Measurements from ENCODE around the gene F12. TPM values are rescaled to one million over a fixed set of nuclear protein-coding genes. Genes with fewer than 3 reads are reported as not detected.
A peak's percentile ranks its signal among the peaks of the same experiment; 100 is the strongest.

F12 gene
- total RNA-seq, 5 donors from 2014 or later (not counting 1 experiment from before 2014, with no cell fraction given): 0.28 to 0.98 (median 0.42) TPM; not detected in 1

- WGBS (ENCODE audit: insufficient coverage): 86% methylated on average over 7 of the region's 20 CpGs
- CTCF ChIA-PET: no interaction called here
These were observed 25.8 kb upstream of the F12 start for GRCh38 chr5:177434942-177435738.

DNA sequence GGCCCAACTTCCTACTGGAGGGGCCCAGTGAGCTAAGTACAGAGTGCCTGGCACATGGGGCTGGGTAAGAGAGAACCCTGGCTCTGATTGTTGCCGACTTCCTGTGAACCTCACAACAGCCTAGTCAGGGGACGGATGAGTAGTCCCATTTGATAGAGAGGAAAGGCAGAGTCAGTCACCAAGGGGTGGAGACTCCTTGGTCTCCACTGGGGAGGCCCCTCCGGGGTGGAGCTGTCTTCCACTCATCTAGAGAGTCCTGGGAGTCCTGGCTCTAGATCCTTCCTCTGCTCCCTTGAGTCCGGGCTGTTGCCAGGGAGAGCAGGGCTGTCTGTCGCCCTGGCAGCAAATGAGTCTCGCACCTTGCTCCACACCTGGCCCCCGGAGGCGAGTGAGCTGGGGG is 25.1 kb upstream of the F12 start:
- peaks cover 70 to 98% of the 10 kb centered on the region in 2 experiments for H3K4me1 ChIP-seq (ENCODE audit: control insufficient read depth in 1 of 2, extremely low read depth in 1 of 2, insufficient read depth in 2 of 2, low read length in 2 of 2)
- POLR2A ChIA-PET: interaction anchor here in 1 of 2 donors (0.5 kb wide), 1 partner anchor 40 kb away, joined by 9 read pairs; no protein-coding TSS in a partner anchor
- Mint-ChIP-seq H3K36me3 (peaks cover 37% of the 10 kb centered on the region), H3K9me3 (no peaks in the 10 kb centered on the region), H3K4me1 (peaks cover 66 to 89% (median 82%) of the 10 kb centered on the region in 3 donors), H3K4me3 (peak overlapping the region; percentile 17 to 79 (median 58)), H3K27me3 (no peaks in the 10 kb centered on the region), H3K27ac (peak overlapping the region; percentile 87 to 91)
- no peaks in the 10 kb centered on the region for H3K27me3 ChIP-seq (replicated peaks in 1 of 2; ENCODE audit: control insufficient read depth in 2 of 2, extremely low read depth in 1 of 2, insufficient read depth in 2 of 2, low read length in 1 of 2)
- peak overlapping the region in 1 of 2 donors; percentile 44 for H3K4me3 ChIP-seq (ENCODE audit: control insufficient read depth in 1 of 2, extremely low read depth in 1 of 2, low read length in 1 of 2)
- 65% methylated on average over 7 of the region's 8 CpGs for WGBS (ENCODE audit: insufficient coverage)
- H3K27ac ChIP-seq (ENCODE audit: low read length): peak overlapping the region; percentile 84
- ATAC-seq (replicated peaks in 1 of 4): peak; percentile 24 to 49 (median 40)
- CTCF ChIA-PET: no interaction called here
- peak in 7 of 35 experiments; percentile 7 to 64 (median 38) for DNase-seq
- no peaks in the 10 kb centered on the region for H3K9me3 ChIP-seq
- peaks cover 32 to 88% of the 10 kb centered on the region in 2 donors for H3K36me3 ChIP-seq (ENCODE audit: control insufficient read depth in 2 of 2, extremely low read depth in 1 of 2, insufficient read depth in 1 of 2, low read length in 1 of 2)

More at GRCh38 chr5:177434942-177435738, 25.8 kb upstream of the F12 start:
- H3K27ac Mint-ChIP-seq: peak overlapping the region; percentile 76 to 87
- no peaks in the 10 kb centered on the region for H3K27me3 ChIP-seq (replicated peaks in 1 of 2; ENCODE audit: control insufficient read depth in 2 of 2, extremely low read depth in 1 of 2, insufficient read depth in 2 of 2, low read length in 1 of 2)
- H3K9me3 ChIP-seq: no peaks in the 10 kb centered on the region
- POLR2A ChIA-PET: no interaction called here
- peaks cover 66 to 97% of the 10 kb centered on the region in 2 experiments for H3K4me1 ChIP-seq (ENCODE audit: control insufficient read depth in 1 of 2, extremely low read depth in 1 of 2, insufficient read depth in 2 of 2, low read length in 2 of 2)
- ATAC-seq (replicated peaks in 1 of 4): no peak
- H3K4me1 Mint-ChIP-seq: peaks cover 66 to 89% (median 82%) of the 10 kb centered on the region in 3 donors
- H3K4me3 ChIP-seq (ENCODE audit: control insufficient read depth in 1 of 2, extremely low read depth in 1 of 2, low read length in 1 of 2): peak overlapping the region in 1 of 2 donors; percentile 23
- H3K27ac ChIP-seq (ENCODE audit: low read length): peak overlapping the region; percentile 84
- no peaks in the 10 kb centered on the region for H3K27me3 Mint-ChIP-seq
- peak overlapping the region in 1 of 3 donors; percentile 79 for H3K4me3 Mint-ChIP-seq
- peaks cover 44% of the 10 kb centered on the region for H3K36me3 Mint-ChIP-seq
- H3K9me3 Mint-ChIP-seq: no peaks in the 10 kb centered on the region
- peaks cover 38 to 91% of the 10 kb centered on the region in 2 donors for H3K36me3 ChIP-seq (ENCODE audit: control insufficient read depth in 2 of 2, extremely low read depth in 1 of 2, insufficient read depth in 1 of 2, low read length in 1 of 2)
- peak in 1 of 35 experiments; percentile 1 for DNase-seq

- Histone ChIP-seq H3K9me3 (no peaks in the 10 kb centered on the region), H3K27ac (ENCODE audit: low read length) (peak overlapping the region; percentile 84), H3K27me3 (replicated peaks in 1 of 2; ENCODE audit: control insufficient read depth in 2 of 2, extremely low read depth in 1 of 2, insufficient read depth in 2 of 2, low read length in 1 of 2) (no peaks in the 10 kb centered on the region), H3K4me3 (ENCODE audit: control insufficient read depth in 1 of 2, extremely low read depth in 1 of 2, low read length in 1 of 2) (peak overlapping the region in 1 of 2 donors; percentile 44), H3K4me1 (ENCODE audit: control insufficient read depth in 1 of 2, extremely low read depth in 1 of 2, insufficient read depth in 2 of 2, low read length in 2 of 2) (peaks cover 73 to 99% of the 10 kb centered on the region in 2 experiments), H3K36me3 (ENCODE audit: control insufficient read depth in 2 of 2, extremely low read depth in 1 of 2, insufficient read depth in 1 of 2, low read length in 1 of 2) (peaks cover 32 to 83% of the 10 kb centered on the region in 2 donors)
- DNase-seq (peak in 1 of 35 experiments; percentile 2), ATAC-seq (replicated peaks in 1 of 4) (no peak)
- POLR2A ChIA-PET: interaction anchor here in 1 of 2 donors (0.5 kb wide), 1 partner anchor 39 kb away, joined by 9 read pairs; no protein-coding TSS in a partner anchor
- peaks cover 69 to 89% (median 86%) of the 10 kb centered on the region in 3 donors for H3K4me1 Mint-ChIP-seq
- H3K27me3 Mint-ChIP-seq: no peaks in the 10 kb centered on the region
- peaks cover 33% of the 10 kb centered on the region for H3K36me3 Mint-ChIP-seq
- H3K4me3 Mint-ChIP-seq: peak overlapping the region in 2 of 3 donors; percentile 34 to 79
- no peaks in the 10 kb centered on the region for H3K9me3 Mint-ChIP-seq
- CTCF ChIA-PET: no interaction called here
- WGBS (ENCODE audit: insufficient coverage): 93% methylated on average over 19 of the region's 29 CpGs
- H3K27ac Mint-ChIP-seq: peak overlapping the region; percentile 83 to 87
These were observed 24.4 kb upstream of the F12 start for GRCh38 chr5:177433658-177434217.

DNA sequence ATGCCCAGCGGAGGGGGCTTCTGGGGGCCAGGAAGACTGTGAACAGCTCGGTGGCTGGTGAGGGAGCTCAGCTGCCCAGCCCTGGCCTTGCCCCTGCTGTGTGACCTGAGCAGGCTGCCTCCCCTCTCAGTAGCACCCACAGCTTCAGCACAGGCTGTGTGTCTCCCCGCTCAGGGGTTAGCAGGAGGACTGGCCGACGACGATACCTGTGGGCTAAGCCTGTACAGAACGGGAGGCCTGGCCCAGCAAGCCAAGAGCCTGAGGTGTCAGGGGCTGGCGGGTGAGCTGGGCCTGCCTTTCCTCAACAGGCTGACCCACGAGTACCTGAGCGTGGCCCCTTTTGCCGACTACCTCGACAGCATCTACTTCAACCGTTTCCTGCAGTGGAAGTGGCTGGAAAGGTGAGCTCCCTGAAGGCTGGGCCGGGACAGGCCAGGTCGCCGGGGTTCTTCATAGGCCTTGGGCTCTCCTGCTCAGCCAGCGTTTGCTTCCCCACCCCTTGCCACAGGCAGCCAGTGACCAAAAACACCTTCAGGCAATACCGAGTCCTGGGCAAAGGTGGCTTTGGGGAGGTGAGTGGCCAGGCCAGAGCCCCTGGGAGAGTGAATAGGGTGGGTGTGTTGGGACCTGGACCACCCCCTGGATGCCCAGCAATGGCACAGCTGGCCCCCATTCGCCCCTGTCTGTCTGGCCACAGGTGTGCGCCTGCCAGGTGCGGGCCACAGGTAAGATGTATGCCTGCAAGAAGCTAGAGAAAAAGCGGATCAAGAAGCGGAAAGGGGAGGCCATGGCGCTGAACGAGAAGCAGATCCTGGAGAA is 23.7 kb upstream of the F12 start:
- Histone ChIP-seq H3K27ac (ENCODE audit: low read length) (peak overlapping the region; percentile 84), H3K27me3 (replicated peaks in 1 of 2; ENCODE audit: control insufficient read depth in 2 of 2, extremely low read depth in 1 of 2, insufficient read depth in 2 of 2, low read length in 1 of 2) (no peaks in the 10 kb centered on the region), H3K36me3 (ENCODE audit: control insufficient read depth in 2 of 2, extremely low read depth in 1 of 2, insufficient read depth in 1 of 2, low read length in 1 of 2) (peaks cover 32 to 79% of the 10 kb centered on the region in 2 donors), H3K4me1 (ENCODE audit: control insufficient read depth in 1 of 2, extremely low read depth in 1 of 2, insufficient read depth in 2 of 2, low read length in 2 of 2) (peaks cover 72 to 99% of the 10 kb centered on the region in 2 experiments), H3K9me3 (no peaks in the 10 kb centered on the region), H3K4me3 (ENCODE audit: control insufficient read depth in 1 of 2, extremely low read depth in 1 of 2, low read length in 1 of 2) (peak overlapping the region; percentile 41 to 53)
- ChIA-PET POLR2A (no interaction called here), CTCF (interaction anchor here in 1 of 2 donors (1.7 to 1.9 kb wide), 2 partner anchors 8 to 29 kb away, joined by 6 to 19 read pairs; no protein-coding TSS in a partner anchor)
- H3K27ac Mint-ChIP-seq: peak overlapping the region; percentile 83 to 87
- WGBS (ENCODE audit: insufficient coverage): 81% methylated on average over 12 of the region's 25 CpGs
- H3K4me3 Mint-ChIP-seq: peak overlapping the region in 2 of 3 donors; percentile 34 to 79
- ATAC-seq (replicated peaks in 1 of 4) (no peak), DNase-seq (peak in 1 of 35 experiments; percentile 1)
- no peaks in the 10 kb centered on the region for H3K9me3 Mint-ChIP-seq
- peaks cover 69 to 89% (median 86%) of the 10 kb centered on the region in 3 donors for H3K4me1 Mint-ChIP-seq
- H3K27me3 Mint-ChIP-seq: no peaks in the 10 kb centered on the region
- H3K36me3 Mint-ChIP-seq: peaks cover 28% of the 10 kb centered on the region

DNA sequence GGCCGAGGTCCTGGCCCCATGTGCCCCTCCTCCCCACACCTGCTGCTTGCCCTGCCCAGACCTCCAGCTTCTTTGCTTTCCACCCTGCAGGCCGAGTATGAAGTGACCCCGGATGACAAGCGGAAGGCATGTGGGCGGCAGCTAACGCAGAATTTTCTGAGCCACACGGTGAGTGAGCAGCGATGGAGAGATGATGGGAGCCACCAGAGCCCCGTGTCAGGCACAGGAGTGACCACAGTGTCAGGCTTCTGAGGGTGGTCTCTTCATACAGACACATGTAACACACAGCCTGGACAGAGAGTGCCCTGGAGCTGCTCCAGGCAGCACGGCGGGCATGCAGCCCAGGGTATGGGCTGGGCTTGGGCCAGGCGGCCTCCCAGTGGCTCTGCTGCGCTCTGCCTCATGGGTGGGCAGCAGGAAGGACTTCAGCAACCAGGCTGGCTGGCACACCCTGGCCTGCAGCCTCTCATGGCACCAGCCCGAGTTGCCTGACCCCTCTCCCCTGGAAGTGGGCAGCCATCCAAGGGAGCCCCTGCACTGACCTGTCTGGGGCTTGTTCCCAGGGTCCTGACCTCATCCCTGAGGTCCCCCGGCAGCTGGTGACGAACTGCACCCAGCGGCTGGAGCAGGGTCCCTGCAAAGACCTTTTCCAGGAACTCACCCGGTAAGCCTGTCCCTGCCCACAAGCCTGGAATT is 22.9 kb upstream of the F12 start:
- WGBS (ENCODE audit: insufficient coverage): 39% methylated on average over 17 of the region's 18 CpGs
- no peaks in the 10 kb centered on the region for H3K9me3 Mint-ChIP-seq
- H3K36me3 ChIP-seq (ENCODE audit: control insufficient read depth in 2 of 2, extremely low read depth in 1 of 2, insufficient read depth in 1 of 2, low read length in 1 of 2): peaks cover 32 to 78% of the 10 kb centered on the region in 2 donors

More for the DNA sequence above, 22.9 kb upstream of the F12 start:
- Mint-ChIP-seq H3K27ac (peak overlapping the region; percentile 95), H3K4me1 (peaks cover 68 to 89% (median 86%) of the 10 kb centered on the region in 3 donors), H3K36me3 (peaks cover 22% of the 10 kb centered on the region), H3K27me3 (no peaks in the 10 kb centered on the region), H3K4me3 (peak overlapping the region; percentile 52 to 79 (median 68))
- peak overlapping the region; percentile 84 for H3K27ac ChIP-seq (ENCODE audit: low read length)
- ChIA-PET POLR2A (interaction anchor here in 1 of 2 donors (1.2 to 1.5 kb wide), 2 partner anchors 14 to 23 kb away, joined by 4 to 27 read pairs; partner anchors contain the start of gene PRR7), CTCF (interaction anchor here in 1 of 2 donors (0.8 to 2.1 kb wide), 7 partner anchors 8 to 43 kb away, joined by 3 to 19 read pairs (median 10); no protein-coding TSS in a partner anchor)
- ATAC-seq (replicated peaks in 1 of 4) (no peak), DNase-seq (peak in 1 of 35 experiments; percentile 1)
- H3K4me1 ChIP-seq (ENCODE audit: control insufficient read depth in 1 of 2, extremely low read depth in 1 of 2, insufficient read depth in 2 of 2, low read length in 2 of 2): peaks cover 69 to 100% of the 10 kb centered on the region in 2 experiments
- H3K4me3 ChIP-seq (ENCODE audit: control insufficient read depth in 1 of 2, extremely low read depth in 1 of 2, low read length in 1 of 2): peak overlapping the region; percentile 41 to 53
- no peaks in the 10 kb centered on the region for H3K27me3 ChIP-seq (replicated peaks in 1 of 2; ENCODE audit: control insufficient read depth in 2 of 2, extremely low read depth in 1 of 2, insufficient read depth in 2 of 2, low read length in 1 of 2)
- H3K9me3 ChIP-seq: no peaks in the 10 kb centered on the region
